ENCODE measurements around the gene XPC.
"Not testable (repeated sequence)": the region's sequence is repeated elsewhere in the genome, so short reads cannot be mapped to it uniquely, and the experiment has no call there.

The XPC gene

GRCh38 chr3:14120111-14120920 lies 58.1 kb downstream of the XPC start:
- H3K4me3 ChIP-seq (replicated peaks; ENCODE audit: low read depth, low read length), result no peak overlapping the region
- no peak for DNase-seq (ENCODE audit: low read depth)
- no peak for TF ChIP-seq CTCF (IDR thresholded peaks at IDR 0.05; ENCODE audit: low read length, missing control alignments)

GRCh38 chr3:14119651-14120050 lies 58.8 kb downstream of the XPC start:
- no peak for TF ChIP-seq CTCF (IDR thresholded peaks at IDR 0.05; ENCODE audit: low read length, missing control alignments)
- no peak for DNase-seq (ENCODE audit: low read depth)

GRCh38 chr3:14118400-14119381 lies 59.7 kb downstream of the XPC start:
- H3K4me3 ChIP-seq (replicated peaks; ENCODE audit: low read depth, low read length), result no peak overlapping the region
- TF ChIP-seq CTCF (IDR thresholded peaks at IDR 0.05; ENCODE audit: low read length, missing control alignments), result no peak
- peak; percentile 75 for DNase-seq (ENCODE audit: low read depth)

More at GRCh38 chr3:14119651-14120050, 58.8 kb downstream of the XPC start:
- H3K4me3 ChIP-seq (replicated peaks; ENCODE audit: low read depth, low read length), result no peak overlapping the region

GRCh38 chr3:14117468-14118399 lies 60.7 kb downstream of the XPC start:
- TF ChIP-seq CTCF (IDR thresholded peaks at IDR 0.05; ENCODE audit: low read length, missing control alignments), result no peak
- DNase-seq (ENCODE audit: low read depth), result no peak
- H3K4me3 ChIP-seq (replicated peaks; ENCODE audit: low read depth, low read length), result no peak overlapping the region

- no peak overlapping the region for H3K4me3 ChIP-seq (replicated peaks; ENCODE audit: low read depth, low read length)
- no peak for DNase-seq (ENCODE audit: low read depth)
- TF ChIP-seq CTCF (IDR thresholded peaks at IDR 0.05; ENCODE audit: low read length, missing control alignments), result peak; percentile 14
Measured at GRCh38 chr3:14113965-14114635, 64.3 kb downstream of the XPC start.

GRCh38 chr3:14110699-14111098 lies 67.7 kb downstream of the XPC start:
- H3K4me3 ChIP-seq (replicated peaks; ENCODE audit: low read depth, low read length), result no peak overlapping the region
- DNase-seq (ENCODE audit: low read depth), result peak; percentile 14
- TF ChIP-seq CTCF (IDR thresholded peaks at IDR 0.05; ENCODE audit: low read length, missing control alignments), result no peak

GRCh38 chr3:14109821-14110220 lies 68.6 kb downstream of the XPC start:
- DNase-seq (ENCODE audit: low read depth); H3K4me3 ChIP-seq (replicated peaks; ENCODE audit: low read depth, low read length): not testable (repeated sequence)

Measured in fibroblast of pulmonary artery (primary cell).